NCI-H82 (cell line): ENCODE measurements around the gene PLAAT3.
"Not testable (repeated sequence)": the region's sequence is repeated elsewhere in the genome, so short reads cannot be mapped to it uniquely, and the experiment has no call there.

Experiments used
- DNase-seq: peaks from one replicate; lab custom pipeline; 2025; lab: John Stamatoyannopoulos, UW

Gene PLAAT3

GRCh38 chr11:63609536-63609935 lies 4.7 kb downstream of the PLAAT3 start:
- DNase-seq, result no peak

- no peak for DNase-seq
Measured at GRCh38 chr11:63608353-63609345, 5.6 kb downstream of the PLAAT3 start.

- no peak for DNase-seq
Measured at GRCh38 chr11:63603180-63603518, 11.1 kb downstream of the PLAAT3 start.

- DNase-seq, result not testable (repeated sequence)
Measured at GRCh38 chr11:63602290-63603179, 11.7 kb downstream of the PLAAT3 start.

- no peak for DNase-seq
Measured at GRCh38 chr11:63599211-63600122, 14.8 kb downstream of the PLAAT3 start.

GRCh38 chr11:63598556-63598955 lies 15.7 kb downstream of the PLAAT3 start:
- no peak for DNase-seq

- no peak for DNase-seq
Measured at GRCh38 chr11:63595296-63595695, 18.9 kb downstream of the PLAAT3 start.

- DNase-seq, result peak; percentile 21
Measured at GRCh38 chr11:63592975-63593395, 21.2 kb downstream of the PLAAT3 start.

GRCh38 chr11:63590024-63590788 lies 24.0 kb downstream of the PLAAT3 start:
- DNase-seq, result no peak

GRCh38 chr11:63589000-63589399 lies 25.2 kb downstream of the PLAAT3 start:
- DNase-seq, result no peak

GRCh38 chr11:63586451-63587166 lies 27.6 kb downstream of the PLAAT3 start:
- no peak for DNase-seq

GRCh38 chr11:63583357-63583677 lies 30.9 kb downstream of the PLAAT3 start:
- DNase-seq, result no peak

GRCh38 chr11:63581224-63581623 lies 33.0 kb downstream of the PLAAT3 start:
- DNase-seq, result not testable (repeated sequence)

- DNase-seq, result not testable (repeated sequence)
Measured at GRCh38 chr11:63578882-63579281, 35.4 kb downstream of the PLAAT3 start.

GRCh38 chr11:63574856-63575602 lies 39.2 kb downstream of the PLAAT3 start:
- no peak for DNase-seq

- DNase-seq, result peak; percentile 30
Measured at GRCh38 chr11:63573881-63574855, 40.1 kb downstream of the PLAAT3 start.

- no peak for DNase-seq
Measured at GRCh38 chr11:63572026-63572688, 42.1 kb downstream of the PLAAT3 start.

GRCh38 chr11:63569570-63569969 lies 44.7 kb downstream of the PLAAT3 start:
- DNase-seq, result no peak
